ENCODE results near the gene PTEN.

Gene PTEN

GRCh38 chr10:87987206-87987605 lies 123.8 kb downstream of the PTEN start:
- no peak for DNase-seq

GRCh38 chr10:87991946-87992345 lies 128.5 kb downstream of the PTEN start:
- no peak for DNase-seq

GRCh38 chr10:88004451-88004850 lies 141.0 kb downstream of the PTEN start:
- DNase-seq = no peak

- DNase-seq = no peak
Measured at GRCh38 chr10:88006261-88006660, 142.8 kb downstream of the PTEN start.

- DNase-seq = no peak
Measured at GRCh38 chr10:88008866-88009470, 145.5 kb downstream of the PTEN start.

GRCh38 chr10:88012641-88013040 lies 149.2 kb downstream of the PTEN start:
- no peak for DNase-seq

- DNase-seq = no peak
Measured at GRCh38 chr10:88017781-88018180, 154.4 kb downstream of the PTEN start.

GRCh38 chr10:88019753-88020152 lies 156.3 kb downstream of the PTEN start:
- no peak for DNase-seq
